Measurements from ENCODE around the gene MPP2.
"Not testable (repeated sequence)": the region's sequence is repeated elsewhere in the genome, so short reads cannot be mapped to it uniquely, and the experiment has no call there.

MPP2 gene, protein sequence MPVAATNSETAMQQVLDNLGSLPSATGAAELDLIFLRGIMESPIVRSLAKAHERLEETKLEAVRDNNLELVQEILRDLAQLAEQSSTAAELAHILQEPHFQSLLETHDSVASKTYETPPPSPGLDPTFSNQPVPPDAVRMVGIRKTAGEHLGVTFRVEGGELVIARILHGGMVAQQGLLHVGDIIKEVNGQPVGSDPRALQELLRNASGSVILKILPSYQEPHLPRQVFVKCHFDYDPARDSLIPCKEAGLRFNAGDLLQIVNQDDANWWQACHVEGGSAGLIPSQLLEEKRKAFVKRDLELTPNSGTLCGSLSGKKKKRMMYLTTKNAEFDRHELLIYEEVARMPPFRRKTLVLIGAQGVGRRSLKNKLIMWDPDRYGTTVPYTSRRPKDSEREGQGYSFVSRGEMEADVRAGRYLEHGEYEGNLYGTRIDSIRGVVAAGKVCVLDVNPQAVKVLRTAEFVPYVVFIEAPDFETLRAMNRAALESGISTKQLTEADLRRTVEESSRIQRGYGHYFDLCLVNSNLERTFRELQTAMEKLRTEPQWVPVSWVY

DNA sequence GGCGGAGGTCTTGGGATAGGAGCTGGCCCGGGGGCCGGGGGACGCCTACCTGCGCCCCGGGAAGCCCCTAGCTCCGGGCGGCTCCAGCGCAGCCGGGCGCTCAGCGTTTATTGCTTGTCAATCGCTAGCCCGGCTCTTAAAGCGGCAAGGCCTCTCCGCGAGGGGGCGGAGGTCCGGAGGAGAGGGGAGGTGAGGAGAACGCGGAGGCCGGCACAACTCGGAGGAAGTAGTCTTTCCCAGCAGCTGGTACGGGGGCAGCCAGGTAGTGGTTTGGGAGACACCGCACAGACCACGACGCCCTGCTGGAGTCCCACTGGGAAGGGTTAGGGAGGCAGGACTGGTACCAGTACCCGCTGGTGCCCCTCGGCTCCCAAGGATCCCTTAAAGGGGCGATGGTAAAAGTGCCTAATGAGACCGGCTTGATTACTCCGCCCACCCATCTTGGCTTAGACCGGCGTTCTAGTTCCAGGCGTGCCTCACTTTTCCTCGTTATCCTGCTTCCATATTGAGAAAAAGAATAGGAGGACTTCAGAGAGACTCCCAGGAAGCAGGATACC is at the start of gene MPP2:
Gene MPP2, minus strand, starts transcription at position 112 of the 557 bp plus-strand sequence. CDS start 3,076 bp downstream, outside the sequence.
- peak; percentile 70 for DNase-seq

DNA sequence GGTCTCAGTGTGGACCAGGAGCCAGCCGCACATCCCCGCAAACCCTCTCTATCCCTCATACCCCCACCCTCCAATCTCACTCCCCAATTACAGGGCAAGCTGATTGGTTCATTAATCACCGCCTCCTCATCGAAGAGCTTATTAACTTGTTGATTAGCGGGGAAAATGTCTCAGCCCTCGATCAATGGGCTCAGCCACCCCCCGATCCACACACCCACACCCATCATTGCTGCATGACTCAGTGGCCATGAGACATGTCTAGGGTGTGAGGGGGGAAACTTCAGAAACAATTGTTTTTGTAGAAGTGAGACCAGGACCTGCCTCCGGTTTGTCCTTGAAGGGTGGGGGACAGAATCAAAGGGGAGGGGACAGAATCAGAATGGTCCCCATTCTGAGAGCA is 48.9 kb upstream of the MPP2 start:
- no peak for DNase-seq

DNA sequence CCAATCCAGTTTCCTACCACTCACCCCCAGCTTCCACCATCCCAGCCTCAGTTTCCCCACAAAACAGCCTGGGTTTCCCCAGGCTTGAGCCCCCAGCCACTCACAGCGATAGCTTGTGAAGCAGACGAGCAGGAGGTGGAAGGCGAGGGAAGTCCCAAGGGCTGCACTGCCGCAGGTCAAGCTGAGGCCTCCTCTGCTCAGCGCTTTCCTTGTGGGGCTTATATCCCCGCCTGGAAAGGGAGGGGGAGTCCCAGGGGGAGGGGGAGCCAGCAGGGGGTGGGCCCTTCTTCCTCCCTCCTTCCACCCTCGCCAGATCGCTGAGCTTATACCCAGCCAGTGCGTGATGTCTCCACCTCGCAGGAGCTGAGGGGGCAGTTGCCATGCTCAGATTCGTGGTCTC is 46.4 kb upstream of the MPP2 start, which contains the start of gene PYY:
Gene PYY, minus strand, starts transcription at position 195 of the 400 bp plus-strand sequence. CDS start 457 bp downstream, outside the sequence.
- no peak for DNase-seq

DNA sequence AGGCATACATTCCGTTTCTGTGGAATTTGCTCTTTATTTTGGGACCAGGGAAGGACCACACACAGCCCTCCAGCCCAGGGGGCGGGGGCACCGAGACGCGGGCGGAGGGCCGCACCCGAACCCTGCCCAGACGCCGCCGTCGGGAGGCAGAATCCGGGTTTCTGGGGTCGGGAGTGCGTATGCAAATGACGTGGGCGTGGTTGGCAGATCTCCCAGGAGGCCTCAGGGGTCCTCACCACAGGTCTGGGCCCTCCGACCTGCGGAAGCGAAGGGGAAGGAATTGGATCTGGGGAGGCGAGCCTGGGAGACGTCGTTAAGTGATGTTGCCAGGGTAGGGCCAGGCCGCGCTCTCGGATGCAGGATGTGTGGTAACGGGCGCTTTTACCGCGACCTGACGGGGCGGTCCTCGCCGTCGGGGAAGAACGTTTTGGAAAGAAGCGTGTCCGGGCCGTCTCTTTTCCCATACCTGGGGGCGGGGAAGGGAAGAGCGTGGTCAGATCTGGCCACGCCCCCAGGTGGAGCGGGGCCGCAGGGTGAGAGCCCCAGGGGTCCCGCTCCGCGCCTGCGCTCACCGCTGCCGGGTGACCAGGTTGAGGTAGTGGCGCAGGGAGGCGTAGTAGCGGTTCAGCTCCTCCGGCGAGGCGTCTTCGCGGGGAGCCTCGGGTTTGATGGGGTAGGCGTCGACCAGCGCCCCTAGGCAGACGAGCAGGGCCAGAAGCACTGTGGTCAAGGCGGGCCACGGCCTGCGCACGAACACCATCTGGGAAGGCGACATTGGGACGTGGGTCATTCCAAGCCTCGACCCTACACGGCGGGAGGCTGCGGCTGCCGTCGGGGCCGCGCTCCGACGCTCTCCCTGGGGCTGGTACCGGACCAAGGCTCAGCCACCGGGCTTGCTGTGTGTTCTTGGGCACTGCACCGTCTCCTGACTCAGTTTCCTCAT is 45.7 kb upstream of the MPP2 start:
- no peak for DNase-seq

DNA sequence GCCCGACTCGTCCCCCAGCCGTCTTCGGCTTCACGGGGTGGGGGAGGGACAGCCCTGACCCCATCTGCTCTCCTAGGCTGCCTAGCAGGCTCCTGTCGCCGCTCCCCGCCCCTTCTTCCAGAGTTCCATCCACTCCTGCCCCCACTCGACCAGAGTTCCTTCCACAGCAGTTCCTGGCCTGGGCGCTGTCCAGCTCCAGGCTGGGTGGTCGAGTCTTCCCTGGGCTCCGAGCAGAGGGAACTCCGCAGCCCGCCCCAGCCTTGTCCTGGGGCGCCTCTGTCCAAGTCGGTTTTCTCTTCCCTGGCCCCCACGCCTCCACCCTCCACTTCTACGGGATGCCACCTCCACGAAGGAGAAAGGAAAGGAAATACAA is 45.0 kb upstream of the MPP2 start:
- DNase-seq: no peak

DNA sequence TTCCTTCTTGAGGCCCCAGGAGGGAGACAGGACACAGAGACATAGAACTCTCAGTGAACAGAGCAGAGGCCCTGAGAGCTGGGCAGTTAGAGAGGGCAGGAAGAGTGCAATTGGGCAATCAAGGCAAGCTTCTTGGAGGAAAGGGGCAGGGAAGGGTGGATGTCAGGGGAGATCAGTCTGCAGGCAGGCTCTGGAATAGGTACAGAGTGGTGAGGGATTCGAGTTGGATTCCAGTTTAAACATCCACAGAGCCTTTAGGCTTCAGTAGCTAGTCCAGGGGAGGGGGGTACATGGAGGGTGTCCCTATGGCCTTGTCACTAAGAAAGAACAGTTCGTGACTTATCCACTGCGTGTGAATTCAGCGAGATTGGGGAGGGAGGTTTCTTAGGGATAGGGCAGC is 44.4 kb upstream of the MPP2 start:
- DNase-seq: no peak

DNA sequence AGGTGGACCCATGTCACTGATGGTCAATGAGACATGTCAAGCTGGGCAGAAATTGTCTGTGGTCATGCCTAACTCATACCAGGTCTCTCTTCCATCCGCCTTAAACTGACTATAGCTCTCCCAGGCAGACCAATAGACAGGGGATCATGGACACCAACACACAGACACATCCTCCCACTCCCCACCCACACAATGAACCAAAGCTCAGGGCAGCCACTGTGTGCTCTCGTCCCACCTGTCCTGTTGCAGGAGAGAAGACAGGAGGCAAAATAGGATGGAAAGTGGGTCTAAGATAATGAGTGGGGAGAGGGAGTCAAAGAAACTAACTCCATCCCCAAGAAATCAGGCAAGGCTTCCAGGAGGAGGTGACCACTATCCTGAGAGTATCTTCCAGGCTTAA is 43.2 kb upstream of the MPP2 start:
- no peak for DNase-seq

DNA sequence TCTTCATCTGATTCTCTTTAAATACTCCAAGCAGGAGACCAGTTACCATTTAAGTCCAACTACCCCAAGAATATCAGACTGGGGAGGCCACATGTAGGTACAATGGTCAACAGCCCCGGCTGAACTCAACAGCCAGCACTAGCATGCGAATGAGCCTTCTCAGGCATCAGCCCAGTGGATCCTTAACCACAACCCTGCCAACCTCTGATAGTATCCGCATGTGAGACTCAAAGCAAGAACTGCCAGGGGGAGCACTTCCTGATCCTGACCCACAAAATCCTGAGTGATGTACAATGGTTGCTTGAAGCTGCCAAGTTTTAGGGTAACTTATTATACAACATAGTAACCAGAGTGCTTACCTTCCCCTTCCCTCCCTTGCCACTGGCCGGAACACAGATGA is 42.4 kb upstream of the MPP2 start:
- DNase-seq: no peak

DNA sequence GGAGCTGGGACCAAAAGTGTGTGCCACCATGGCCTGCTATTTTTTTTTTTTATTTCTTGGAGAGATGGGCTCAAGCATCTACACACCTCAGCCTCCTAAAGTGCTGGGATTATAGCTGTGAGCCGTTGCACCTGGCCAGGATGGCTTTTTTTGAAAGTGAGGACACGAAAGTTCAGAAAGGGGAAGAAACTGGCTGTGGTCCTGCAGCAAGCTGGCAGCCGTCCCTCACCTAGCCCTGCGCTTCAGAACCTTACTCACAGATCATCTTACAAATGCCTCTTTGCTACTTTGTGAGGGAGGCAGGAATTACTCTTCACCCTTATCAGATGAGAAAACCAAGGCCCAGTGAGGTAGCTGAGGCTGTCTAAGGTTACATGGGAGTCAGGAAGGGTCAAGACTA is 39.4 kb upstream of the MPP2 start:
- DNase-seq: no peak

DNA sequence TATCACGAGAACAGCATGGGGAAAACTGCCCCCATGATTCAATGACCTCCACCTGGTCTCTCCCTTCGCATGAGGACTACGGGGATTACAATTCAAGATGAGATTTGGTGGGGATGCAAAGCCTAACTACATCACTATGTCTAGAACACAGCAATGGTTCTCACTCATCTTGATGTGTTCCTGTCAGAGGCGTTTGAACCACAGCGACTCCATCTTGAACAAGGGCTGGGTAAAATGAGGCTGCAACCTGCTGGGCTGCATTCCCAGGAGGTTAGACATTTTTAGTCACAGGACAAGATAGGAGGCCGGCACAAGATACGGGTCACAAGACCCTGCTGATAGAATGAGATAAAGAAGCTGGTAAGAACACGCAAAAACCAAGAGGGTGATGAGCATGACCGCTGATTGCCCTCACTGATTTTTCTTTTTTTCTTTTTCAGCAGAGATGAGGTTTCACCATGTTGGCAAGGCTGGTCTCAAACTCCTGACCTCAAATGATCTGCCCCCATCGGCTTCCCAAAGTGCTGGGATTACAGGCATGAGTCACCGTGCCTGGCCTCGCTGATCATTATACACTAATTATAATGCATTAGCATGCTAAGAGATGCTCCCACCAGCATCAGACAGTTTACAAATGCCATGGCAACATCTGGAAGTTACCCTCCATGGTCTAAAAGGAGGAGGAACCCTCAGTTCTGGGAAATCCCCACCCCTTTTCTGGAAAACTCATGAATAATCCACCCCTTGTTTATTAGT is 37.9 kb upstream of the MPP2 start:
- no peak for DNase-seq

DNA sequence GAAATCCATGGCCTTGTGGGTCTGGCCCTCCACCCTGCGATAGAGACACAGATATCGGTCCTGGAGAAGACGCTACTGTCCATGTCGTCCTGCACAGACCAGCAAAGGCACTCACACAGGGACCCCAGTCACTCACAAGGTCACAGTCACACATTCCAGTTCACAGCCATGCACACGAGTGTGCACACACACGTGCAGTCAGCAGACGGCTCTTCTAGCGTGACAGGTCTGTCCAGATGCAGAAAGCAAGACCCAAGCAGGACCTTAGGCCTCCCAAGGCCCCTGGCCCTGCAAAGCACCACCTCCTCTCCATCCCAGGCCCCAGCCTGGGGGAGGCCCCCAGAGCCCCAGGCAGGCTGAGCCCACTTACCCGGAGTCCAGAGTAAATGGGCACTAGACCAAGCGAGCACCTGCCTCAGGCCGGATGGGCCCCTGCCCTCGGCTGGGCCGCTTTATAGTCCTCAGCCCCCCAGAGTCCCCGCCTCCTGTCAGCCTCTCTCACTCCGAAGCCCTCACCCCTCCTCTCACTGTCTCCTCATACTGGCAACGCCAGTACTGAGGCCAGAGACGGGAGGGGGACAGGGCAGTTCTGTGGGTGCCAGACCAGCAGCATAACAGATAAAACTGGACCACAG is 34.8 kb upstream of the MPP2 start, which contains the start of gene PPY:
Gene PPY, minus strand, starts transcription at position 426 of the 635 bp plus-strand sequence. CDS start 822 bp downstream, outside the sequence.
- DNase-seq: no peak

DNA sequence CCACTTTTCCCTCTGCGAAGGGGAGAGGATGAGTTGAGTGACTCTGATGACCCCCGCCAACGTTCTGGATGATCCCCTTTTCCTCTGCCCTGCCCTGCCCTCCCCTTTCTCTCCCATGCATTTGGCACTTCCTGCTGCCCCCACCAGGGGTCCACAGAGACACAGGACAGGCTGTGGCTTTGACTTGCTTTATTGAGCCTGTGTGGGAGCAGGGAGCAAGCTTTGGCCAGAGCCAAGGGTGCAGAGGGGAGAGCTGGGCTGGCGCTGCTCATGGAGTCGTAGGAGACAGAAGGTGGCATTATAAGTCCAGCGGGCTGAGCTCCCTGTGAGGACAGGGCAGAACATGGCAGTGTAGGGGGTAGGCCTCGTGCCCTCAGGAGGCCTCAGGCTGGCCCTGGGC is 33.3 kb upstream of the MPP2 start:
- peak; percentile 35 for DNase-seq

DNA sequence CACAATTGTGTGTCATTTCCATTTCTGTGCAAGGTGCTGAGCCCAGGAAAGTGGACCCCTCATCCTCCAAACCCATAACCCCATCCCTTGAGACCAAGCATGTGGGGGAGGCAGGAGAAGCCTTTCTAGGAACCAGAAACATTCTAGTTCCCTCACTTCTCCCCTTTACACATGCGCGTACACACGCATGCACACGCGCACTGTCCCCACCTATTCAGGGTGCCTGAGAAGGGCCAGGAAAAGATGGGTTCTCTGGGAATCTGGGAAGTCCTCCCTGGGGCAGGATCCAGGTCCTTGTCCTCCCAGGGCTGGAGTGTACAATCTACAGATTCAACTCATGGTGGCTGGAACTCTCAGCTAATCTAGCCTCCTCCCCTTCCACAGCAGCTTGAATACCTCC is 32.5 kb upstream of the MPP2 start:
- DNase-seq: no peak

DNA sequence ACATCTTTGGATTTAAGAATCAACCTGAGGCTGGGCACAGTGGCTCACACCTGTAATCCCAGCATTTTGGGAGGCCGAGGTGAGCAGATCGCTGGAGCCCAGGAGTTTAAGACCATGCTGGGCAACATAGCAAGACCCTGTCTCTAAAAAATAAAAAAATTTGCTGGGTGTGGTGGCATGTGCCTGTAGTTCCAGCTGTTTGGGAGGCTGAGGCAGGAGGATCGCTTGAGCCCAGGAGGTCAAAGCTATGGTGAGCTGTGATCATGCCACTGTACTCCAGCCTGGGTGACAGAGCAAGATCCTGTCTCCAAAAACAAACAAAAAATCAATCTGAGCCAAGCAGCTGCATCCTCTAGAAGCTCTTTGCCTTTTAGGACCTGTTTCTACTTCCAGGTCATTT is 32.1 kb upstream of the MPP2 start:
- DNase-seq: not testable (repeated sequence)

DNA sequence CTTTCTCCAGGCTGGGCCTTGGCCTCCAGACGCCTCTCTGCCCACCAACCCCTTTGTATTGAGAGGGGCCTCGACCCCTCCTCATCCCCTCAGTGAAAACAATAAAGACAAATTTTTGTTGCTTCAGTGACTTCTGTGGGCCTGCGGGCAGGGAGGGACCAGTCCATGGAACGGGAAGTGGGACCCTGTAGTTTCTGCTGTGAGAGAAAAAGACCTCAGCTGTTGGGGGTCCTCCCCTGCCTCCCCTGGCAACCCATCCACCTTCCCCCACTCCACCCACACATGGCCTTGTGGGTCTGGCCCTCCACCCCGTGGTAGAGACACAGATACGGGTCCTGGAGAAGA is 31.5 kb upstream of the MPP2 start:
- no peak for DNase-seq

DNA sequence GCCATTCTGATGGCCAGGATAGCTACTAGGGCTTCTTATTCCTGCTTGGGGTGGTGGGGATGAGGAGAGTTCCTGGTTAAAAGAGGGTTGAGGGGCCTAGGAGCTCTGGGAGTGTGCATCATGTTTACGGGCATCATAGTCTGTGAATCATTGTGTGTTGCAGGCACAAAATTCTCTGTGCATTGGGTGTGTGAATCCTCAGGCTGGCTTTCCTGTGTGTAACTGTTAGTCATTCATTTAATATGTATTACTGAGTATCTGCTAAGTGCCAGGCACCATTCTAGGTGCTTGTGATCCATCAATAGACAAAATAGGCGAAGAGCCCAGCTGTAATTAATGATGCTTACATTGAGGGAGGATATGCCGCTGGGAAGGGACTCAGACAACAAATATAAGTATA is 29.1 kb upstream of the MPP2 start:
- no peak for DNase-seq

DNA sequence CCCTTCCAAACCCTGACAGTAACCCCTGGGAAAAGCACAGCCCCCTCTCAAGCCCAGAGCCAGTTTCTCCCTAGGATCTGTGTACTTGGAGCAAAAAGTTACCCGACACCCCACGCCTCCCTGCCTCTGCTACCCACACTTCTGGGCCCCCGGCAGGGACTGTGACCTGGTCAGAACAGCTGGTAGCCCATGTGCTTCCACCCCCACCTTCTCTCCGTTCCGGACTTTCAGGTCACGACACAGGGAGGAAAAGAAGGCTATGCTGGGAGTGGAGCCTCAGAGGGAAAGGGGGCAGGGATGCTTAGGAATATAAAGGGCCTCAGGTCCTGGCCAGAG is 28.6 kb upstream of the MPP2 start:
- DNase-seq: no peak

DNA sequence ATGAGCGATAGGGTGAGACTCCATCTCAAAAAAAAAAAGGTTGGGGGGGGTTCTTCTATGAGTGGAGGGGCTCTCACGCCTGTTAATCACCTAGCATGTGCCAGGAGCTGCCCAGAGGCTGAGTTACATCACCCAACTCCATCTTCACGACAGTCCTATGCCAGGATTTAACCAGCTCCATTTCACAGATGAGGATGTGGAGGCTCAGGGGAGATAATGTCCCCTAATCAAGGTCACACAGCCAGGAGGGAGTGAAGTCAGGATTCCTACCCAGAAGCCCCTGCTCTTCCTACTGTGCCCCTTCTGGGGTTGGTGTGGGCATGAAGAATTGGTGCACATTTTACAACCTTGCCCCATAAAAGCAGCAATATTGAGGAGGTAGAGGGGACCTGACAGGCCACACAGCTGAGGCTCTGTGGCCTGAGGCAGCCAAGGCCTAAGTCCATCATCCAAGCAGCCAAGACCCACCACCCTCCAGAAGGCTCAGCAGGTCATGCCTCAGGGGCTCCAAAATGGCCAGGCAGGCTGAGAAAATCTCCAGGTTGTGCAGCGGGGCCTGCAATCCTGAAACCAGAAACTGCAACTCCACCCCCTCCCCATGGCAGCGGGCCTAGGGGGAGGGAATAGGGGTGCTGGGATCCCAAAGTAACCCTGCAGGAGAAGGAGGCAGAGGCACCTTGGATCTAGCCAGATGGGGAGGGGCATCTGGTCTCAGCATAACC is 28.0 kb upstream of the MPP2 start:
- DNase-seq: no peak

DNA sequence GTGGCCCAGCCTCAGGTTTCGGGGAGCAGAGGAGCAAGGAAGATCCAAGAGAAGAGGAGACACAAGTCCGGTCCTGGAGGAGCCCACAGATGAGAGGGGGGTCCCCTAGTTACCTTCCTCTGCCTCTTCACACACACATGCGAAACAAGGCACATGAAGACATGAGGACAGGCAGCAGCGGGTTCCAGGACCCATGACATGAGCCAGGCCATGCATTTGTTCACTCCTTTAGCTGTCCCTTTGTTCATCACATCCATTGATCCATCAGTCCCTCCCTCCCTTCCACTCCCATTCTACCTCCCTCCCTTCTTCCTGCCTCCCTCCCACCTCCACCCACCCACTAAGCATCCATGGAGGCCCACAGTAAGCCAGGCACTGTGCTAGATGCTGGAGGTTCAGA is 25.6 kb upstream of the MPP2 start:
- DNase-seq: no peak

DNA sequence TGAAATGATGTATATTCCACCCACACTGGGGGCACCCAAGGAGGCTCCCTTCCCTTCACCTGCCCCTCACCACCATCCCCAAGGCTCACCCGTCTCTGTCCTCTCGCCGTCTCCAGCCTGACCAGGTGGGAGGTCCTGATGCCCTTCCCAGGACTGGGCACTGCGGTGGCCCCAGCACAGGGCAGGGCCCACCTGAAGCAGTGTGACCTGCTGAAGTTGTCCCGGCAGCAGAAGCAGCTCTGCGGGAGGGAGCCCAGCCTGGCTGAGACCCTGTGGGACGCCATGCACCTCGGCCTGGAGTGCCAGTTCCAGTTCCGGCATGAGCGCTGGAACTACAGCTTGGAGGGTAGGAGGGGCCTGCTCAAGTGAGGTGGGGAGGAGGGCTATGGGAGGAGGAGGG is 25.0 kb upstream of the MPP2 start:
- DNase-seq: no peak

DNA sequence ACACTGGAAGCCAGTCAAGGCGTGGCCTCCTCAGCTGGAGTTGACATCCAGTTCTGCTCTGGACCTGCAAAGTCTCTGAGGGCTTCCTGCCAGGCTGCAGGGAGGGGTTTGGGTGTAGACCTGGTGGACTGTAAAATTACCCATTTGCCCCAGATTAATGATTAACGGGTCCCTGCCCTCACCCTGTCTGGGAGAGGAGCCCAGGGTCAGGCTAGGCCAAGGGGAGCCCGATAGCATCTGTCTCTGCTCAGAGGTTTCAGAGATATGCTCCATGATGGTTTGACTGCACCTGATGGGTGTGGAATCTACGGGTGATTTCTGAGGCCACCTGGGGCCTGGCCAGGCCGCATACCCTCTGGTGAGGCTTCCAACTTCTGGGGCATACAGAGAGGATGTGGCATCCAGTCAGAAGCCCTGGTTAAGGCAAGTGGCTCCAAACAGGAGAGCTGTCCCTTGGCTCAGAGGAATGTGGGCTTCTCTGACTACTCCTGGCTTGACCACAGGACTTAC is 23.8 kb upstream of the MPP2 start:
- DNase-seq: no peak
